PFSK-1 (cell line): ENCODE data around the gene JPH4.

Experiments
- FOXP2 ChIP-seq: optimal IDR thresholded peaks from 2 replicates; pipeline ENCODE3; 2011; ENCODE audit warnings: borderline replicate concordance, control low read depth, inconsistent platforms; ENCODE audit not compliant: insufficient read depth; ENCODE audit errors: extremely low read length, extremely low read depth
- POLR2AphosphoS5 ChIP-seq: IDR thresholded peaks from 2 replicates; pipeline ENCODE4 v1.6.1; 2012; ENCODE audit warnings: low read depth, mild to moderate bottlenecking, control low read depth, low read length, moderate library complexity
- REST ChIP-seq, 2 experiments: IDR thresholded peaks; 2 replicates each; pipeline versions ENCODE4 v1.6.1 to v1.8.0; 2011 to 2012; ENCODE audit warnings: low read depth in 2 of 2, low read length in 2 of 2, control low read depth in 1 of 2, inconsistent platforms in 1 of 2, mild to moderate bottlenecking in 1 of 2, moderate library complexity in 1 of 2; ENCODE audit not compliant: insufficient read depth in 1 of 2
- SIN3A ChIP-seq: IDR thresholded peaks from 2 replicates; pipeline ENCODE4 v1.6.1; 2012; ENCODE audit warnings: mild to moderate bottlenecking, low read length, moderate library complexity, borderline replicate concordance; ENCODE audit not compliant: insufficient read depth
- TAF1 ChIP-seq: IDR thresholded peaks from 2 replicates; pipeline ENCODE4 v1.6.1; 2012; ENCODE audit warnings: low read length, control low read depth, borderline replicate concordance; ENCODE audit not compliant: insufficient read depth

The JPH4 gene

GRCh38 chr14:23604148-23604547 lies 25.6 kb upstream of the JPH4 start:
- no peak for TF ChIP-seq POLR2AphosphoS5
- TF ChIP-seq FOXP2 = no peak
- TF ChIP-seq TAF1 = no peak
- TF ChIP-seq SIN3A = no peak
- no peak for TF ChIP-seq REST (IDR thresholded peaks at IDR 0.05; ENCODE audit: insufficient read depth in 1 of 2, low read depth in 2 of 2, low read length in 2 of 2)

- TF ChIP-seq REST (IDR thresholded peaks at IDR 0.05; ENCODE audit: insufficient read depth in 1 of 2, low read depth in 2 of 2, low read length in 2 of 2) (no peak), SIN3A (no peak), TAF1 (no peak), POLR2AphosphoS5 (no peak), FOXP2 (no peak)
Measured at GRCh38 chr14:23603103-23603502, 24.5 kb upstream of the JPH4 start.

DNA sequence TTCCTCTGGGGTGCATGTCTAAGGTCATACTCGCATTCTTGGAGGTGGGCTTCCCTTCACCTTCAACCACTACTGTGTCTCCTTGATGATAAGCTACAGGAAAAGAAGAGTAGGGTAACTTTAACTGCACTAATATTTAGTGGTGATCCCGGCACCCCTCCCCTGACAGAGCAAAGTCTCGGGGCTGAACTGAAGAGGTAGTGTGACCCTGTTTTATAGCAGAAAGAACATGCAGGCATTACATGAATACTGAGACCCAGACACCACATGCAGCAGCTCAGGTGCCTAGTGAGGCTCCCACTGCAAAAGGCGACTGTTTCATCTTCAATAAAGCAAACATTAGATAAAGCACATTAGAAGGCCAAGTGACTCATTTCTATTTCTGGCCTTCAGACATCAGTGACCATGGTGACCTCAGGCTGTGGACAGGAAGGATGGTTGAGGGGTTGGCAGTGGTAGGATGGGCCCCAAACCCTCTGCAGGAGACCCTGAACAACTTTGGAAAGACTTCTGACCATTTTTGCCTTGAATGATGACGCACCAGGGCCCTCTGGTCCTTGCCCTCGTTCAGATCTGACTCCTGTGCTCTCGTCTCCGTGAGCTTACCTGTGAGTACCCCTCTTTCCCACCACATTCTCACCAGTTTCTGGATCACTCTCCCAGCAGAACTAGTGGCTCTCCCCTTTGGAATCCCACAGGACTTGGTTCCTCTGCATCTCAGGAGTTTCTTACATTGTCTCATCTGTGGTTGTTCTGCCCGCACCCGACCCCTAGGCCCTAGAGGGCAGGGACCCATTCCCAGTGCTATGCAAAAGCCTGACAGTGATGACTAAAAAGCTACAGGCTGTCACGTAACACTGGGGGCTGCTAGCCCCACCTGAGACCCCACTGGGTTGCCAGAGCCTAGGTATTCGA lies 23.8 kb upstream of the JPH4 start:
- TF ChIP-seq SIN3A (no peak), TAF1 (no peak), REST (IDR thresholded peaks at IDR 0.05; ENCODE audit: insufficient read depth in 1 of 2, low read depth in 2 of 2, low read length in 2 of 2) (no peak), FOXP2 (no peak), POLR2AphosphoS5 (no peak)

- TF ChIP-seq SIN3A = no peak
Measured at GRCh38 chr14:23601845-23602180, 23.2 kb upstream of the JPH4 start.

GRCh38 chr14:23601424-23601823 lies 22.8 kb upstream of the JPH4 start:
- TF ChIP-seq FOXP2 (no peak), POLR2AphosphoS5 (no peak), REST (IDR thresholded peaks at IDR 0.05; ENCODE audit: insufficient read depth in 1 of 2, low read depth in 2 of 2, low read length in 2 of 2) (no peak), TAF1 (no peak), SIN3A (no peak)
